PC-9 (cell line): ENCODE results near the gene LRFN3.

Source experiments
- EZH2 ChIP-seq: fragments of 200-600 bp; sonication (generic); IDR thresholded peaks from 2 replicates; pipeline ENCODE4 v1.8.0; 2017; ENCODE audit warnings: antibody characterized with exemption, low read depth
- TF ChIP-seq, protein P1 (sequence below): fragments of 200-600 bp; sonication (generic); conservative IDR thresholded peaks from 2 replicates; pipeline ENCODE4 v1.6.1; 2017; ENCODE audit warnings: mixed run types, antibody characterized with exemption, mild to moderate bottlenecking, moderate library complexity

DNA sequence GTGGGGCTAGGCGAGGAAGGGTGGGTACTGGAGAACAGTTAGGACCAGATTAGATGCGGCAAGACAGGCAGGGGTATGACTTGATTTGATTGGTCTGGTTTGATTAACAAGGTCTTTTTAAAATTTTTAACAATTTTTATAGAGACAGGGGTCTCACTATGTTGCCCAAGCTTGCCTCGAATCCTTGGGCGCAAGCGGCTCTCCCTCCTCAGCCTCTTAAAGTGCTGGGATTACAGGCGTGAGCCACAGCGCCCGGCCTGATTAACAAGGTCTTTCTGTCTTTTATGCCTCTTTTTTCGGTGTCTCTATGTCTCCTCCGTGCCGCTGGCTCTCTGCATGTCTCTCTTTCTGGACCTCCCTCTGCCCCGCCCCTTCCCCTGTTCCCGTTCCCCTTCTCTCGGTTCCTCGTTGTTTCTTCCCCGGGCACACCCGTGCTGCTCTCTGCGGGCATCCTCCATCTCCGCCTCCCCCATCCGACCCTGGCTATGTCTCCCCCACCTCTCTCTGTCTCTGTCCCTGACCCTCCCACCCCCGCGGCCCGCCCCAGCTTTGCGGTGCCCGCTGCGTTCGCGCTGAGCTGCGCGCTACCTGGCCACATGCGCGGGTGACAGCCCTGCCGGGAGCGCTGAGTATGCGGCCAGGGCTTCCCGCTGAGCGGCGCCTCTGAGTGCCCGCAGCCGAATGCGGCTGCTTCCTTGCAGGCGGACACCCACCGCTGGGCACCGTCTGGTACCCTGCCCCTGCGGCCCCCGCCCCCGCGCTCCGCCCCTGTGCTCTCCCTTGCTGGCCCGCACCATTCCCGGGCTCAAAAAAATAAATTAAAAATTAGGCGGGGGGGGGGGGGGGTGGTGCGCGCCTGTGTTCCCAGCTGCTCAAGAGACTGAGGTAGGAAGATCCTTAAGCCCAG lies 50.7 kb downstream of the LRFN3 start:
- TF ChIP-seq, protein P1, sequence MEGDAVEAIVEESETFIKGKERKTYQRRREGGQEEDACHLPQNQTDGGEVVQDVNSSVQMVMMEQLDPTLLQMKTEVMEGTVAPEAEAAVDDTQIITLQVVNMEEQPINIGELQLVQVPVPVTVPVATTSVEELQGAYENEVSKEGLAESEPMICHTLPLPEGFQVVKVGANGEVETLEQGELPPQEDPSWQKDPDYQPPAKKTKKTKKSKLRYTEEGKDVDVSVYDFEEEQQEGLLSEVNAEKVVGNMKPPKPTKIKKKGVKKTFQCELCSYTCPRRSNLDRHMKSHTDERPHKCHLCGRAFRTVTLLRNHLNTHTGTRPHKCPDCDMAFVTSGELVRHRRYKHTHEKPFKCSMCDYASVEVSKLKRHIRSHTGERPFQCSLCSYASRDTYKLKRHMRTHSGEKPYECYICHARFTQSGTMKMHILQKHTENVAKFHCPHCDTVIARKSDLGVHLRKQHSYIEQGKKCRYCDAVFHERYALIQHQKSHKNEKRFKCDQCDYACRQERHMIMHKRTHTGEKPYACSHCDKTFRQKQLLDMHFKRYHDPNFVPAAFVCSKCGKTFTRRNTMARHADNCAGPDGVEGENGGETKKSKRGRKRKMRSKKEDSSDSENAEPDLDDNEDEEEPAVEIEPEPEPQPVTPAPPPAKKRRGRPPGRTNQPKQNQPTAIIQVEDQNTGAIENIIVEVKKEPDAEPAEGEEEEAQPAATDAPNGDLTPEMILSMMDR, result no peak
- no peak for TF ChIP-seq EZH2
